ENCODE results near the gene DISC1. TPM values are rescaled to one million over a fixed set of nuclear protein-coding genes. Genes with fewer than 3 reads are reported as not detected.

Gene DISC1
- polyA plus RNA-seq, 1 of the 3 experiments (the other 2 are of a cell fraction) = 1.7 TPM

- no peak for DNase-seq
- Histone ChIP-seq H2AFZ (ENCODE audit: low read depth) (no peak overlapping the region), H3K4me2 (no peak overlapping the region)
These were observed 182.4 kb downstream of the DISC1 start for GRCh38 chr1:231808990-231809389.

GRCh38 chr1:231810415-231810814, 183.8 kb downstream of the DISC1 start:
- Histone ChIP-seq H3K36me3 (replicated peaks in 1 of 2; ENCODE audit: control insufficient read depth in 1 of 2, insufficient read depth in 2 of 2, low read length in 1 of 2) (no peaks in the 10 kb centered on the region), H3K27me3 (ENCODE audit: insufficient read depth) (no peaks in the 10 kb centered on the region), H3K9ac (no peak overlapping the region), H4K20me1 (ENCODE audit: insufficient read depth) (no peaks in the 10 kb centered on the region), H3K4me3 (ENCODE audit: low read depth in 2 of 2, low read length in 1 of 2) (no peak overlapping the region), H3K79me2 (ENCODE audit: insufficient read depth) (no peaks in the 10 kb centered on the region), H3K27ac (ENCODE audit: low read depth in 2 of 2, low read length in 1 of 2) (no peak overlapping the region), H3K4me1 (ENCODE audit: control insufficient read depth in 1 of 2, insufficient read depth in 2 of 2, low read depth in 1 of 2, low read length in 1 of 2) (peaks cover 0 to 14% of the 10 kb centered on the region in 2 experiments; a peak in 2 of 4 replicates), H2AFZ (ENCODE audit: low read depth) (no peak overlapping the region), H3K9me3 (no peaks in the 10 kb centered on the region), H3K9me2 (no peaks in the 10 kb centered on the region), H3F3A (replicated peaks; ENCODE audit: insufficient read depth) (no peaks in the 10 kb centered on the region), H3K4me2 (no peak overlapping the region)
- CTCF ChIA-PET = interaction anchor here (1.3 kb wide), 1 partner anchor 54 kb away, joined by 3 read pairs; no protein-coding TSS in a partner anchor
- POLR2A ChIA-PET = no interaction called here
- no peak for DNase-seq
- WGBS (ENCODE audit: low lambda C conversion rate) = 93% methylated on average over 6 of the region's 6 CpGs
- no peak for TF ChIP-seq CTCF (IDR thresholded peaks at IDR 0.05)
- TF ChIP-seq FOXM1 (IDR thresholded peaks at IDR 0.05; ENCODE audit: low read depth) = no peak

More at GRCh38 chr1:231808990-231809389, 182.4 kb downstream of the DISC1 start:
- TF ChIP-seq RFX5 (IDR thresholded peaks at IDR 0.05; ENCODE audit: low read length) (no peak), TEAD4 (IDR thresholded peaks at IDR 0.05; ENCODE audit: borderline replicate concordance, insufficient read depth) (peak; percentile 34; the same call in 1 of the 2 replicates), GATA2 (CRISPR knock-in tag; IDR thresholded peaks at IDR 0.05) (no peak), RXRA (IDR thresholded peaks at IDR 0.05; ENCODE audit: borderline replicate concordance, low read depth) (no peak), FOSL2 (IDR thresholded peaks at IDR 0.05; ENCODE audit: borderline replicate concordance, low read depth) (peak; percentile 14; the same call in 1 of the 2 replicates), PBX3 (IDR thresholded peaks at IDR 0.05) (peak; percentile 39; the same call in 1 of the 2 replicates), ELF1 (IDR thresholded peaks at IDR 0.05) (no peak), EP300 (IDR thresholded peaks at IDR 0.05; ENCODE audit: borderline replicate concordance in 1 of 2, low read depth in 1 of 2, low read length in 1 of 2) (peak in 1 of 2 experiments; percentile 22; a peak in 1 of 4 replicates), TCF12 (IDR thresholded peaks at IDR 0.05) (peak; percentile 54), NFIC (IDR thresholded peaks at IDR 0.05; ENCODE audit: borderline replicate concordance) (peak; percentile 49; the same call in 1 of the 2 replicates)
- H3K9ac ChIP-seq = no peak overlapping the region
- POLR2A ChIA-PET = no interaction called here
- peak overlapping the region in 1 of 2 experiments; percentile 5; a peak in 1 of 4 replicates for H3K27ac ChIP-seq (ENCODE audit: low read depth in 2 of 2, low read length in 1 of 2)
- WGBS (ENCODE audit: low lambda C conversion rate) = 38% methylated on average over 2 of the region's 2 CpGs
- peaks cover 0 to 9% of the 10 kb centered on the region in 2 experiments; a peak in 2 of 4 replicates for H3K4me1 ChIP-seq (ENCODE audit: control insufficient read depth in 1 of 2, insufficient read depth in 2 of 2, low read depth in 1 of 2, low read length in 1 of 2)
- no peaks in the 10 kb centered on the region for H3K79me2 ChIP-seq (ENCODE audit: insufficient read depth)
- no peaks in the 10 kb centered on the region for H3K27me3 ChIP-seq (ENCODE audit: insufficient read depth)
- CTCF ChIA-PET = interaction anchor here (1.4 to 3.8 kb wide), 2 partner anchors 32 to 52 kb away, joined by 3 to 23 read pairs; no protein-coding TSS in a partner anchor
- no peaks in the 10 kb centered on the region for H4K20me1 ChIP-seq (ENCODE audit: insufficient read depth)
- no peaks in the 10 kb centered on the region for H3K9me3 ChIP-seq
- H3F3A ChIP-seq (replicated peaks; ENCODE audit: insufficient read depth) = no peaks in the 10 kb centered on the region
- H3K4me3 ChIP-seq (ENCODE audit: low read depth in 2 of 2, low read length in 1 of 2) = no peak overlapping the region
- no peaks in the 10 kb centered on the region for H3K9me2 ChIP-seq
- no peaks in the 10 kb centered on the region for H3K36me3 ChIP-seq (replicated peaks in 1 of 2; ENCODE audit: control insufficient read depth in 1 of 2, insufficient read depth in 2 of 2, low read length in 1 of 2)

All from SK-N-SH (cell line).